ENCODE results near the gene RHOBTB3.

- no peak for TF ChIP-seq POLR2AphosphoS5 (IDR thresholded peaks at IDR 0.05)
- TF ChIP-seq, protein P1, sequence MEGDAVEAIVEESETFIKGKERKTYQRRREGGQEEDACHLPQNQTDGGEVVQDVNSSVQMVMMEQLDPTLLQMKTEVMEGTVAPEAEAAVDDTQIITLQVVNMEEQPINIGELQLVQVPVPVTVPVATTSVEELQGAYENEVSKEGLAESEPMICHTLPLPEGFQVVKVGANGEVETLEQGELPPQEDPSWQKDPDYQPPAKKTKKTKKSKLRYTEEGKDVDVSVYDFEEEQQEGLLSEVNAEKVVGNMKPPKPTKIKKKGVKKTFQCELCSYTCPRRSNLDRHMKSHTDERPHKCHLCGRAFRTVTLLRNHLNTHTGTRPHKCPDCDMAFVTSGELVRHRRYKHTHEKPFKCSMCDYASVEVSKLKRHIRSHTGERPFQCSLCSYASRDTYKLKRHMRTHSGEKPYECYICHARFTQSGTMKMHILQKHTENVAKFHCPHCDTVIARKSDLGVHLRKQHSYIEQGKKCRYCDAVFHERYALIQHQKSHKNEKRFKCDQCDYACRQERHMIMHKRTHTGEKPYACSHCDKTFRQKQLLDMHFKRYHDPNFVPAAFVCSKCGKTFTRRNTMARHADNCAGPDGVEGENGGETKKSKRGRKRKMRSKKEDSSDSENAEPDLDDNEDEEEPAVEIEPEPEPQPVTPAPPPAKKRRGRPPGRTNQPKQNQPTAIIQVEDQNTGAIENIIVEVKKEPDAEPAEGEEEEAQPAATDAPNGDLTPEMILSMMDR (IDR thresholded peaks at IDR 0.05), result no peak
- no peak for TF ChIP-seq POLR2A (IDR thresholded peaks at IDR 0.05)
Observed at GRCh38 chr5:95733107-95733665, 2.0 kb downstream of the RHOBTB3 start.
